ENCODE measurements around the gene GDF3.
A peak's percentile ranks its signal among the peaks of the same experiment; 100 is the strongest.
"Not testable (repeated sequence)": the region's sequence is repeated elsewhere in the genome, so short reads cannot be mapped to it uniquely, and the experiment has no call there.

Gene GDF3

DNA sequence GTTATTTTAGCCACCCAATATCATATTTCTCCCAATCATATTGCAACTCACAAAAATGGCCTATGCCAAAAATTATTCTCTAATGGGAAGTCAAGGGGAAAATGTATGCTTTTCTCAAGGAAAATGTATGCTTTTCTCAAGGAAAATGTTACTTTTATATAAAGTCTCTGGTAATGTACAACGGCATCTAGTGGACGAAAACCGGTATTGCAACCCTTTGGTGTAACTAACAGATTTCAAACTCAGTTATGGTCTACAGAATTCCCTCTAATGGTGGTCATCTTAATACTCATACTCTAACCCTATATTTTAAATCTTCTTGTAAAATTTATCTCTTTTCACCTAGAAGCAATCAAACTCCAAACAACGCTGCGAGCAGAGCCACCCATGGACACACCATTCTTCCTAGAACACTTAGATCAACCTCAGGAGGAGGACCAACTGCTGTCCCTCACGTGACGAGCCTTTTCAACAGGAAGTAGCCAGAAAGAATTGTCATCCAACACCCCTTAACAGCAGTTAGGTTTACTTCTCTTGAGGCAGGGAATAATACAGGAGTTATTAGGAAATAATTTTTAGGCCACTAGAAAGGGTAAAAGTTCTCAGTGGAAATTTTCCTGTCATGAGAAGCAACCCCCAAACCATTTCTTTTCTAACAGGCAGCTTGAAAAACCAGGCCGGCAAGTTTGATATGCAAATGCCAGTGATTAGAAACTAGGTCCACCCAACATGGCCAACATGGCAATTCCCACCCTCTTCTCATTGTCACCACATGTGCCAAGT is 50.0 kb downstream of the GDF3 start:
- Histone ChIP-seq H3K36me3 (ENCODE audit: control insufficient read depth, insufficient read depth, low read length) (no peaks in the 10 kb centered on the region), H3K4me3 (replicated peaks; ENCODE audit: low read depth, low read length) (no peak overlapping the region), H3K27me3 (replicated peaks; ENCODE audit: control insufficient read depth, insufficient read depth, low read length) (no peaks in the 10 kb centered on the region)
- DNase-seq (ENCODE audit: extremely low read depth, insufficient read length) = no peak
- TF ChIP-seq, protein P1, sequence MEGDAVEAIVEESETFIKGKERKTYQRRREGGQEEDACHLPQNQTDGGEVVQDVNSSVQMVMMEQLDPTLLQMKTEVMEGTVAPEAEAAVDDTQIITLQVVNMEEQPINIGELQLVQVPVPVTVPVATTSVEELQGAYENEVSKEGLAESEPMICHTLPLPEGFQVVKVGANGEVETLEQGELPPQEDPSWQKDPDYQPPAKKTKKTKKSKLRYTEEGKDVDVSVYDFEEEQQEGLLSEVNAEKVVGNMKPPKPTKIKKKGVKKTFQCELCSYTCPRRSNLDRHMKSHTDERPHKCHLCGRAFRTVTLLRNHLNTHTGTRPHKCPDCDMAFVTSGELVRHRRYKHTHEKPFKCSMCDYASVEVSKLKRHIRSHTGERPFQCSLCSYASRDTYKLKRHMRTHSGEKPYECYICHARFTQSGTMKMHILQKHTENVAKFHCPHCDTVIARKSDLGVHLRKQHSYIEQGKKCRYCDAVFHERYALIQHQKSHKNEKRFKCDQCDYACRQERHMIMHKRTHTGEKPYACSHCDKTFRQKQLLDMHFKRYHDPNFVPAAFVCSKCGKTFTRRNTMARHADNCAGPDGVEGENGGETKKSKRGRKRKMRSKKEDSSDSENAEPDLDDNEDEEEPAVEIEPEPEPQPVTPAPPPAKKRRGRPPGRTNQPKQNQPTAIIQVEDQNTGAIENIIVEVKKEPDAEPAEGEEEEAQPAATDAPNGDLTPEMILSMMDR (IDR thresholded peaks at IDR 0.05; ENCODE audit: insufficient read depth, low read length, poor library complexity, severe bottlenecking) = peak; percentile 82

DNA sequence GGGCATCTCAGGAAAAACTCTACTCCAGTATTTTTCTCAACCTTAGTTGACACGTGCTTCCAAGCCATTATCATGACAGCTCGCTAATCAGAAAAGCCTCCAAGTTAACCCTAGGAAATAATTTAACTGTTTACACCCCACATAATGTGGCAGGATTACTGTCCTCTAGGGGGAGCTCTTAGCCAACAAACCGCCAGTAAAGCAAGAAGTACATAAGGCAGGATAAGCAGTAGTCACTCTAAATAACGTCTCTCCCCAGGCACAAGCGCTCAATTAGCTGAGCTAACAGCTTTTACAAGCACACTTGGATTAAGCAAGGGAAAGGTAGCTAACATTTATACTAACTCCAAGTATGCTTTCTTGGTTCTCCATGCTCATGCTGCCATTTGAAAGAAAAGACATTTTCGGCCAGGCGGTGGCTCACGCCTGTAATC is 52.7 kb downstream of the GDF3 start:
- TF ChIP-seq, protein P1 (IDR thresholded peaks at IDR 0.05; ENCODE audit: insufficient read depth, low read length, poor library complexity, severe bottlenecking) = peak; percentile 43
- no peak for DNase-seq (ENCODE audit: extremely low read depth, insufficient read length)
- Histone ChIP-seq H3K36me3 (ENCODE audit: control insufficient read depth, insufficient read depth, low read length) (no peaks in the 10 kb centered on the region), H3K27me3 (replicated peaks; ENCODE audit: control insufficient read depth, insufficient read depth, low read length) (no peaks in the 10 kb centered on the region), H3K4me3 (replicated peaks; ENCODE audit: low read depth, low read length) (no peak overlapping the region)

DNA sequence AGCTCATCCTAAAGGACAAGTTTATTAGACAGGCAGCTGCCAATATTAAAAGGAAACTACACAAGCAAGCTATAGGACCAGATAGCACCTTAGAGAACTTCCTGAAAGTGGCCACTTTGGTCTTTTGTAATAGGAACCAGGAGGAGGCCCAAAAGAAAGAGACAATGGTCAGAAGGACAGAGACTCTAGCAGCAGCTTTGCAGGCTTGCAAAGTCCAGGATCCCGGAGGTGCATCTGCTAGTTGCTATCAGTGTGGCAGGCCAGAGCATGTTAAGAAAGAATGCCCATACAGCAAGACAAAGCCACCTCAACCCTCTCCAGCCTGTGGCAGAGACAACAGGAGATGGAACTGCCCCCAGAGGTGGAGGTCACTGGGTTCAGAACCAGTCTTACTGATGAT is 53.3 kb downstream of the GDF3 start:
- TF ChIP-seq, protein P1 (IDR thresholded peaks at IDR 0.05; ENCODE audit: insufficient read depth, low read length, poor library complexity, severe bottlenecking) = no peak
- H3K36me3 ChIP-seq (ENCODE audit: control insufficient read depth, insufficient read depth, low read length) = no peaks in the 10 kb centered on the region
- H3K27me3 ChIP-seq (replicated peaks; ENCODE audit: control insufficient read depth, insufficient read depth, low read length) = no peaks in the 10 kb centered on the region
- no peak for DNase-seq (ENCODE audit: extremely low read depth, insufficient read length)
- no peak overlapping the region for H3K4me3 ChIP-seq (replicated peaks; ENCODE audit: low read depth, low read length)

DNA sequence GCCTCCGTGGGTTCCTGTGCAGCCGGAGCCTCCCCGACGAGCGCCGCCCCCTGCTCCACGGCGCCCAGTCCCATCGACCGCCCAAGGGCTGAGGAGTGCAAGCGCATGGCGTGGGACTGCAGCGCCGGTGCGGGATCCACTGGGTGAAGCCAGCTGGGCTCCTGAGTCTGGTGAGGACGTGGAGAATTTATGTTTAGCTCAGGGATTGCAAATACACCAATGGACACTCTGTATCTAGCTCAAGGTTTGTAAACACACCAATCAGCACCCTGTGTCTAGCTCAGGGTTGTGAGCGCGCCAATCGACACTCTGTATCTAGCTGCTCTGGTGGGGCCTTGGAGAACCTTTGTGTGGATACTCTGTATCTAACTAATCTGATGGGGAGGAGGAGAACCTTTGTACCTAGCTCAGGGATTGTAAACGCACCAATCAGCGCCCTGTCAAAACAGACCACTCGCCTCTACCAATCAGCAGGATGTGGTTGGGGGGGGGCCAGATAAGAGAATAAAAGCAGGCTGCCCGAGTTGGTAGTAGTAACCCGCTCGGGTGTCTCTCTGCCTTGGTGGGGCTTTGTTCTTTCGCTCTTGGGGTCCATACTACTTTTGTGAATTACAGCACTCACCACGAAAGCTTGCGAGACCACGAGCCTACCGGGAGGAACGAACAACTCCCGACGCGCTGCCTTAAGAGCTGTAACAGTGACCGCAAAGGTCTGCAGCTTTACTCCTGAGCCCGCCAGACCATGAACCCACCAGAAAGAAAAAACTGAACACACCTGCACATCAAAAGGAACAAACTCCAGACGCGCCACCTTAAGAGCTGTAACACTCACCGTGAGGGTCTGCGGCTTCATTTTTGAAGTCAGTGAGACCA is 55.2 kb downstream of the GDF3 start:
- DNase-seq (ENCODE audit: extremely low read depth, insufficient read length) = peak; percentile 5
- H3K4me3 ChIP-seq (replicated peaks; ENCODE audit: low read depth, low read length); H3K27me3 ChIP-seq (replicated peaks; ENCODE audit: control insufficient read depth, insufficient read depth, low read length); H3K36me3 ChIP-seq (ENCODE audit: control insufficient read depth, insufficient read depth, low read length): not testable (repeated sequence)
